NOMO-1 (cell line): Measurements from ENCODE around the gene SNIP1.
"Not testable (repeated sequence)": the region's sequence is repeated elsewhere in the genome, so short reads cannot be mapped to it uniquely, and the experiment has no call there.

Experiments
- DNase-seq, 2 experiments: peaks; one replicate each; lab custom pipeline; 2025; ENCODE audit not compliant: unreplicated experiment in 2 of 2; lab: John Stamatoyannopoulos, UW

SNIP1 gene

GRCh38 chr1:37553927-37554808 is at the start of gene SNIP1:
Gene SNIP1, minus strand, starts transcription at chr1:37554293. Its CDS starts 64 bp downstream, at chr1:37554229.
- peak; percentile 86 for DNase-seq

GRCh38 chr1:37602750-37603694 is 48.9 kb upstream of the SNIP1 start:
- DNase-seq: peak; percentile 3 to 46

GRCh38 chr1:37601441-37601840 is 47.3 kb upstream of the SNIP1 start:
- DNase-seq: no peak

- DNase-seq: no peak
Observed at GRCh38 chr1:37599940-37600339, 45.8 kb upstream of the SNIP1 start.

- no peak for DNase-seq
Observed at GRCh38 chr1:37596182-37596667, 42.1 kb upstream of the SNIP1 start.

GRCh38 chr1:37595440-37596181 is 41.5 kb upstream of the SNIP1 start, which contains the start of gene GNL2:
Gene GNL2, minus strand, starts transcription at chr1:37595937. Its CDS starts 115 bp downstream, at chr1:37595822.
- DNase-seq: peak; percentile 92 to 94

- no peak for DNase-seq
Observed at GRCh38 chr1:37593726-37594125, 39.6 kb upstream of the SNIP1 start.

GRCh38 chr1:37588939-37589338 is 34.8 kb upstream of the SNIP1 start:
- DNase-seq: no peak

- DNase-seq: not testable (repeated sequence)
Observed at GRCh38 chr1:37584544-37584943, 30.5 kb upstream of the SNIP1 start.

- DNase-seq: no peak
Observed at GRCh38 chr1:37575692-37576091, 21.6 kb upstream of the SNIP1 start.

GRCh38 chr1:37574834-37575480 is 20.9 kb upstream of the SNIP1 start:
- DNase-seq: no peak

- no peak for DNase-seq
Observed at GRCh38 chr1:37570528-37571334, 16.6 kb upstream of the SNIP1 start.

GRCh38 chr1:37567023-37567422 is 12.9 kb upstream of the SNIP1 start:
- DNase-seq: no peak

GRCh38 chr1:37564892-37565291 is 10.8 kb upstream of the SNIP1 start:
- DNase-seq: no peak

- DNase-seq: no peak
Observed at GRCh38 chr1:37562984-37563383, 8.9 kb upstream of the SNIP1 start.

GRCh38 chr1:37561133-37562132 is 7.3 kb upstream of the SNIP1 start:
- DNase-seq: no peak

GRCh38 chr1:37560401-37561132 is 6.5 kb upstream of the SNIP1 start:
- DNase-seq: no peak
